ENCODE results near the gene CLNK.

The CLNK gene

DNA sequence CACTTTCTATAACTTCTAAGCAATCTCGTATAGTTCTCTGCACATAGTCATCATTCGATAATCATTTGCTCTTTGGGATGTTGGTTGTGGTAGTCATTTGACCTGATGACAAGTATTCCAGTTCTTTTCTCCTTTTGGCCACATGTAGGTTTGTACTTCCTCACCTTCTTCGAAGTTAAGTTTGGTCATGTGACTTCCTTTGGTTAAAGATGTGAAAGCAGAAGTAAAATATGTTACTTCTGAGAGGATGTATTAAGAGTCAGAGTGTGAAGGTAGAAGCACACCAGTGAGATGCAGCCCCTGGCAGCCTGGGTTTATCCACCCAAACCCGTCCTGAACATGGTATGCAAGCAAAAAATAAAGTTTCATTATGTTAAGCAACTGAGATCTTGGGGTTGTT lies 178.5 kb downstream of the CLNK start:
- TF ChIP-seq CTCF (IDR thresholded peaks at IDR 0.05), result no peak
- no peak overlapping the region for H3K27ac ChIP-seq
- intact Hi-C loops (cut with DNase I; ENCODE audit: low total_unique reads), result no loop called here
- no peak overlapping the region for H3K4me3 ChIP-seq
- no peak for DNase-seq
- no peaks in the 10 kb centered on the region for H3K9me3 ChIP-seq
- H3K27me3 ChIP-seq, result no peaks in the 10 kb centered on the region
- H3K4me1 ChIP-seq, result no peaks in the 10 kb centered on the region
- no peaks in the 10 kb centered on the region for H3K36me3 ChIP-seq

DNA sequence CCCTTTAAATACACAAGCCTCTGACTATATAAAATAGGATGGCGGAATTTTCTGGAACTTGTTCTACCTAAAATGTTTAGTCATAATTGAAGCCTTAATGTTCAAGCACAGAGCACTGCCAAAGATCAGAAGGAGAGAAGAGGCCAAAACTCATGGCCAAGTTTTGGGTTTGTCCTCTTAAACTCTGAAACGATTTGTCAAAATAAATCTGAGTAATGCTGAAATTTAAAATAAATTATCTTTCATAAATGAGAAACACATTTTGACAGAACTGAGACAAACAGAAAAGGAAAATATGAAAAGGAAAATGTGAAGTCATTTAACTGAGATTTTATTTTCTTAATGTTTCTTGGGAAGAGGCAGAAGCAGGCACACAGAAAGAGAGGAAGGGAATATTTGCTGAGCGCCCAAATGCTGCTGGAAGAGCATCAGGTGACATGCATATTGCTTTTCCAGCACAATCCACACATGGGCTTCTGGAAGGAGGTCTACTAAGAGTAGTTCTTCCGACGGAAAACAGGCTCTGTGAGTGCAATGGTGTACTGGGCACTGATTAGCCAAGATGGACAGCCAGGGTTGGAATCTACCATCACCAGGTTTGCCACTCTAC lies 179.9 kb downstream of the CLNK start:
- H3K4me1 ChIP-seq, result no peaks in the 10 kb centered on the region
- H3K27ac ChIP-seq, result no peak overlapping the region
- H3K4me3 ChIP-seq, result no peak overlapping the region
- no peaks in the 10 kb centered on the region for H3K36me3 ChIP-seq
- no peak for DNase-seq
- intact Hi-C loops (cut with DNase I; ENCODE audit: low total_unique reads), result no loop called here
- H3K27me3 ChIP-seq, result no peaks in the 10 kb centered on the region
- TF ChIP-seq CTCF (IDR thresholded peaks at IDR 0.05), result no peak
- no peaks in the 10 kb centered on the region for H3K9me3 ChIP-seq

- Histone ChIP-seq H3K36me3 (no peaks in the 10 kb centered on the region), H3K4me3 (no peak overlapping the region), H3K27ac (no peak overlapping the region), H3K9me3 (no peaks in the 10 kb centered on the region), H3K27me3 (no peaks in the 10 kb centered on the region), H3K4me1 (no peaks in the 10 kb centered on the region)
- intact Hi-C loops (cut with DNase I; ENCODE audit: low total_unique reads), result no loop called here
- TF ChIP-seq CTCF (IDR thresholded peaks at IDR 0.05), result no peak
- peak in 1 of 2 donors; percentile 35 for DNase-seq
Measured at GRCh38 chr4:10502717-10503116, 181.9 kb downstream of the CLNK start.

GRCh38 chr4:10500776-10501175 lies 183.8 kb downstream of the CLNK start:
- Histone ChIP-seq H3K36me3 (no peaks in the 10 kb centered on the region), H3K4me3 (no peak overlapping the region), H3K27me3 (no peaks in the 10 kb centered on the region), H3K4me1 (no peaks in the 10 kb centered on the region), H3K27ac (no peak overlapping the region), H3K9me3 (no peaks in the 10 kb centered on the region)
- no peak for DNase-seq
- intact Hi-C loops (cut with DNase I; ENCODE audit: low total_unique reads), result no loop called here
- TF ChIP-seq CTCF (IDR thresholded peaks at IDR 0.05), result no peak

DNA sequence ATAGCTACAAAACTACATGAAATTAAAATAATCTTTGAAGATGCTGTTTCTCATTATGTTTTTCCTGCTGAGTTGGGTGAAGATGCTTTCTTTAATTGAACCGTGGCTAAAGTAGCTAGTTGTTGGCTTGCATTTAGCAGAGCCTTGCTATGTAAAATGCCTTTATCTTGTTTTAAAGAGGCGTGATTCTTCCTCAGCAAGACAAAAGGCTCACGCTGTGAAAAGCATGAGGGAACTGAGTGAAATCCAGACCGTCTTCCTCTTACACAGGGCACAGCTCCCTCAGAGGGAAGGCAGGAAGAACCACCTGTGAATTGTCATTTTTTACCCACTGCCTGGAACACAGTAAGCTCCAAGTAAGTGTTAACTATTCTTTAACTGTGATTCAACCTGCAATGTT lies 188.4 kb downstream of the CLNK start:
- Histone ChIP-seq H3K4me1 (no peaks in the 10 kb centered on the region), H3K27me3 (peaks cover 0 to 7% of the 10 kb centered on the region in 2 donors), H3K36me3 (no peaks in the 10 kb centered on the region), H3K27ac (no peak overlapping the region), H3K9me3 (no peaks in the 10 kb centered on the region), H3K4me3 (no peak overlapping the region)
- intact Hi-C loops (cut with DNase I; ENCODE audit: low total_unique reads), result no loop called here
- TF ChIP-seq CTCF (IDR thresholded peaks at IDR 0.05), result no peak
- no peak for DNase-seq

DNA sequence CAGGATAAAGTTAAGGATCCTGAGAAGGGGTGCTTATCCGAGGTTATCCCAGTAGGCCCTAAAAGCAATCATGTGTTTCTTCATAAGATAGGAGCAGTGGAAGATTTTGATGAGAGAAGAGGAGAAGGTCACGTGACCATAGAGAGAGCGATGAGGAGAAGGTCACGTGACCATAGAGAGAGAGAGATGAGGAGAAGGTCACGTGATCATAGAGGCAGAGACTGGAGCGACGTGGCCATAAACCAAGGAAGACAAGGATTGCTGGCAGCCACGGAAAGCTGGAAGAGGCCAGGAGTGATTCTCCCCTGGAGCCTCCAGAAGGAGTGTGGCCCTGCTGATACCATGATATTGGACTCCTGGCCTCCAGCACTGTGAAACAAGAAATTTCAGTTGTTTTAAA lies 188.9 kb downstream of the CLNK start:
- intact Hi-C loops (cut with DNase I; ENCODE audit: low total_unique reads), result no loop called here
- peaks cover 0 to 7% of the 10 kb centered on the region in 2 donors for H3K27me3 ChIP-seq
- DNase-seq, result no peak
- no peaks in the 10 kb centered on the region for H3K9me3 ChIP-seq
- no peak overlapping the region for H3K27ac ChIP-seq
- no peaks in the 10 kb centered on the region for H3K4me1 ChIP-seq
- no peak for TF ChIP-seq CTCF (IDR thresholded peaks at IDR 0.05)
- no peaks in the 10 kb centered on the region for H3K36me3 ChIP-seq
- H3K4me3 ChIP-seq, result no peak overlapping the region

All from tibial artery (tissue), 4 donors.